Duodenal mucosa (tissue), 2 donors: ENCODE data around the gene USP7.
"Not testable (repeated sequence)": the region's sequence is repeated elsewhere in the genome, so short reads cannot be mapped to it uniquely, and the experiment has no call there.

Experiments used
- H3K27ac ChIP-seq: one replicate; pipeline ENCODE4 v1.7.0; 2013; ENCODE audit warnings: low read depth, low read length
- H3K27me3 ChIP-seq, 2 donors: one replicate each; pipeline ENCODE4 v1.7.0; 2013; ENCODE audit warnings: low read length in 2 of 2, control low read depth in 1 of 2; ENCODE audit not compliant: insufficient read depth in 2 of 2, control insufficient read depth in 1 of 2
- H3K36me3 ChIP-seq, 2 donors: one replicate each; pipeline ENCODE4 v1.7.0; 2013; ENCODE audit warnings: low read length in 2 of 2, control low read depth in 1 of 2; ENCODE audit not compliant: insufficient read depth in 2 of 2, control insufficient read depth in 1 of 2
- H3K4me1 ChIP-seq, 2 donors: one replicate each; pipeline ENCODE4 v1.7.0; 2013; ENCODE audit warnings: low read length in 2 of 2, control low read depth in 1 of 2; ENCODE audit not compliant: insufficient read depth in 2 of 2, control insufficient read depth in 1 of 2
- H3K4me3 ChIP-seq, 2 donors: one replicate each; pipeline ENCODE4 v1.7.0; 2013; ENCODE audit warnings: low read length in 2 of 2, low read depth in 1 of 2
- H3K9ac ChIP-seq, 2 donors: one replicate each; pipeline ENCODE4 v1.7.0; 2013; ENCODE audit warnings: low read length in 2 of 2, low read depth in 1 of 2
- H3K9me3 ChIP-seq, 2 donors: one replicate each; pipeline ENCODE4 v1.7.0; 2013; ENCODE audit warnings: low read length in 2 of 2, control low read depth in 1 of 2; ENCODE audit not compliant: control insufficient read depth in 1 of 2

USP7 gene

GRCh38 chr16:9000664-9001063 is 37.0 kb upstream of the USP7 start:
- Histone ChIP-seq H3K27ac (no peak overlapping the region), H3K9me3 (no peaks in the 10 kb centered on the region), H3K27me3 (no peaks in the 10 kb centered on the region), H3K36me3 (no peaks in the 10 kb centered on the region), H3K9ac (no peak overlapping the region), H3K4me1 (peaks cover 0 to 4% of the 10 kb centered on the region in 2 donors), H3K4me3 (no peak overlapping the region)

DNA sequence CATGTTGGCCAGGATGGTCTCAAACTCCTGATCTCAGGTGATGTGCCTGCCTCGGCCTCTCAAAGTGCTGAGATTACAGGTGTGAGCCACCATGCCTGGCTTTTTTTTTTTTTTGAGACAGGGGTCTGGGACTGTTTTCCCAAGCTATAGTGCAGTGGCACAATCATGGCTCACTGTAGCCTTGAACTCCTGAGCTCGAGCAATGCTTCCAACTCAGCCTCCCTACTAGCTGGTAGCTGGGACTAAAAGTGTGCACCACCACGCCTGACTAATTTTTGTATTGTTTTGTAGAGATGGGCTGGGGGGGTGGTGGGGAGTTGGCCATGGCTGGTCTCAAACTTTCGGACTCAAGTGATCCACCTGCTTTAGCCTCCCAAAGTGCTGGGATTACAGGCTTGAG is 36.1 kb upstream of the USP7 start:
- Histone ChIP-seq H3K27ac (no peak overlapping the region), H3K27me3 (no peaks in the 10 kb centered on the region), H3K4me1 (peaks cover 0 to 4% of the 10 kb centered on the region in 2 donors), H3K9me3 (no peaks in the 10 kb centered on the region), H3K4me3 (no peak overlapping the region), H3K36me3 (no peaks in the 10 kb centered on the region), H3K9ac (no peak overlapping the region)

GRCh38 chr16:8998108-8998507 is 34.4 kb upstream of the USP7 start:
- Histone ChIP-seq H3K36me3 (no peaks in the 10 kb centered on the region), H3K9me3 (no peaks in the 10 kb centered on the region), H3K27me3 (no peaks in the 10 kb centered on the region), H3K9ac (no peak overlapping the region), H3K4me3 (no peak overlapping the region), H3K27ac (no peak overlapping the region), H3K4me1 (no peaks in the 10 kb centered on the region)

DNA sequence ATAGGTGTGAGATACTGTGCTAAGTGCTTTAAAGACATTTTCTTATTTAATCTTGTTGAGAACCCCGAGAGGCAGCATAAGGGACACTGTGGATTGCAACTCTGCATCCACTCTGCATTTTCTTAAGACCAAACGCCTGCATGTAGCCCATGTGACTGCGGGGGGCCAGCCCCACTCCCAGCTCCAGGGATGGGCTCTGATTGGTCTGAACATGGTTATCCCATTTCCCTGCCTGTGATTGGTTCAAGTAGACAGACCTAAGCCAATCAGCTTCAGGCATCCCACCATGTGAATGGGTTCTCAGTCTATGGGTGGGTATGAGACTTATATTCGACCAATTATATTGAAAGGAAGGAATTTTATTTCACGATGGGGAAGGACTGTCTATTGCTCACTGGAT is 33.2 kb upstream of the USP7 start:
- H3K27ac ChIP-seq: no peak overlapping the region
- H3K4me3 ChIP-seq: no peak overlapping the region

DNA sequence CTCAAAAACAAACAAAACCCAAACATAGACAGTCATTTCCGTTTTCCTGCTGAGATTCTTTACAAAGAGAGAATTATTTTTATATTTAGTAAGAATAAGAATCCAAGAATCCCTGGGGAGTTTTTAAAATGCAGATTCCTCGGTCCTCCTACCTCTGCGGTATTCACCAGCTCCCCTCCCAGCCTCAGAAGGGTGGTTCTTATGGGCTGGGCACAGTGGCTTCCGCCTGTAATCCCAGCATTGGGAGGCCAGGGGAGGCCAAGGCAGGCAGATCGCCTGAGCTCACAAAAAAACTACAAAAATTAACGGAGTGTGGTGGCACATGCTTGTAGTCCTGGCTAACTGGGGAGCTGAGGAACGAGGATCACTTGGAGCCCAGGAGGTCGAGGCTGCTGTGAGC is 26.7 kb upstream of the USP7 start:
- H3K9ac ChIP-seq: no peak overlapping the region
- H3K27me3 ChIP-seq: no peaks in the 10 kb centered on the region
- H3K4me3 ChIP-seq: no peak overlapping the region
- H3K27ac ChIP-seq: no peak overlapping the region
- H3K9me3 ChIP-seq: no peaks in the 10 kb centered on the region
- no peaks in the 10 kb centered on the region for H3K36me3 ChIP-seq
- H3K4me1 ChIP-seq: peaks cover 16 to 23% of the 10 kb centered on the region in 2 donors

More for the DNA sequence above, 33.2 kb upstream of the USP7 start:
- H3K9ac ChIP-seq: no peak overlapping the region
- H3K36me3 ChIP-seq: no peaks in the 10 kb centered on the region
- no peaks in the 10 kb centered on the region for H3K27me3 ChIP-seq
- H3K4me1 ChIP-seq: no peaks in the 10 kb centered on the region
- no peaks in the 10 kb centered on the region for H3K9me3 ChIP-seq

DNA sequence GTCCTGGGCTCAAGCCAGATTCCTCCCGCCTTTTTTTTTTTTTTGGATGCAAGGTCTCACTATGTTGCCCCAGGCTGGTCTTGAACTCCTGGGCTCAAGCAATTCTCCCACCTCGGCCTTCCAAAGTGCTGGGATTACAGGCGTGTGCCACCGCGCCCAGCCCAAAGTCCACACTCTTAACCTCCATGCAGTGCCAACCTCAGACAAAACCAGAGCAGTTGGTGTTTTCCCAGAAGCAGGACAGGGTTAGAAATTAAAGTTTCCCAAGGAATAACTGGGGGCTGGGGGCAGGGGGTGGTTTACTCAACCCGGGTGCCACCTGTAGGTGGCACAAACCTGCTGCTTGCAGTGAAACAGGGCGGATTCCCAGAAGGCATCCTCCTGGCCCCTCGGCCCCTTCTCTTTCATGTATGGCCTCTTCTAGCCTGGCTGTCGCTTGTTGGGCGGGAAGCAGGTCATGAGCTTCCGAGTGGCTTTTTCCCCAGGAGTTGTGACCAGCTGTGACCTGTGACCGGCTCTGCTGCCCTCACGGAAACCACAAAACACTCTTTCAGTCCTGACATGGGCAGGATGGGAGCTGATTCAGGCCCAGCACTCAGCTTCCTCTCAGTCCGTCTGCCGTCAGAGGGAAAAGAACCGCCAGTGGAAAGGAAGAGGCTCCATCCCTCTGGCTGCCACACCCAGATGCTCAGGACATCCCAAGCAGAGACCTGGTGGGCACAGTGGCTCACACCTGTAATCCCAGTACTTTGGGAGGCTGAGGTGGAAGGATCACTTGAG is 25.6 kb upstream of the USP7 start:
- Histone ChIP-seq H3K9me3 (no peaks in the 10 kb centered on the region), H3K27ac (peak overlapping the region; percentile 77), H3K4me3 (peak overlapping the region in 1 of 2 donors; percentile 46), H3K4me1 (peaks cover 16 to 23% of the 10 kb centered on the region in 2 donors), H3K27me3 (no peaks in the 10 kb centered on the region), H3K36me3 (no peaks in the 10 kb centered on the region), H3K9ac (peak overlapping the region in 1 of 2 donors; percentile 16)

DNA sequence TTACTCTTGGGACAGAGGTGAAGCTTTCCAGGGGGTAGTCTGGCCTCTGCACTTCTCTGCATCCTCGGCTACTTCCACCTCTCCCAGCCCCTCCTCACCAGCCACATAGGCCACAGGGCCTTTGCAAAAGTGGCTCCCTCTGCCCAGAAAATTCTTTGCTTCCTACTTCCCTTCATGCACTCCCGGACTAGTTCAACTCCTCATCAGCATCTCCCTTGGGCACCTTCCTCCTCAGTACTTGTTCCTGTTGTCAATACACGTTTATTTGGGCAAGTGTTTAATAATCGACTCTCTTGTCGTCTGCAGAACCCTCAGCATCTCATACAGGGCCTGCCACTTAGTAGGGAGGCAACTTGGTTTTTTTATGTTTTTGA is 23.1 kb upstream of the USP7 start:
- Histone ChIP-seq H3K36me3 (no peaks in the 10 kb centered on the region), H3K4me1 (peaks cover 16 to 23% of the 10 kb centered on the region in 2 donors), H3K9ac (no peak overlapping the region), H3K27ac (no peak overlapping the region), H3K4me3 (no peak overlapping the region), H3K27me3 (no peaks in the 10 kb centered on the region), H3K9me3 (no peaks in the 10 kb centered on the region)

- no peak overlapping the region for H3K4me3 ChIP-seq
- no peak overlapping the region for H3K27ac ChIP-seq
- H3K27me3 ChIP-seq: no peaks in the 10 kb centered on the region
- H3K4me1 ChIP-seq: peaks cover 16 to 23% of the 10 kb centered on the region in 2 donors
- H3K9me3 ChIP-seq: no peaks in the 10 kb centered on the region
- H3K9ac ChIP-seq: no peak overlapping the region
- no peaks in the 10 kb centered on the region for H3K36me3 ChIP-seq
Observed at GRCh38 chr16:8986111-8986510, 22.4 kb upstream of the USP7 start.

GRCh38 chr16:8982816-8983215 is 19.1 kb upstream of the USP7 start:
- Histone ChIP-seq H3K36me3 (no peaks in the 10 kb centered on the region), H3K27me3 (no peaks in the 10 kb centered on the region), H3K4me1 (peaks cover 7 to 10% of the 10 kb centered on the region in 2 donors), H3K4me3 (no peak overlapping the region), H3K9me3 (no peaks in the 10 kb centered on the region), H3K27ac (no peak overlapping the region), H3K9ac (no peak overlapping the region)

- H3K27ac ChIP-seq, H3K4me1 ChIP-seq, H3K4me3 ChIP-seq, H3K36me3 ChIP-seq, H3K9ac ChIP-seq, H3K27me3 ChIP-seq, H3K9me3 ChIP-seq: not testable (repeated sequence)
Observed at GRCh38 chr16:8981901-8982300, 18.2 kb upstream of the USP7 start.
